H9 (cell line): ENCODE results near the gene RANBP17. TPM values are rescaled to one million over a fixed set of nuclear protein-coding genes. Genes with fewer than 3 reads are reported as not detected.

Experiments
- DNase-seq: peaks from one replicate; pipeline ENCODE4 v3.0.0-alpha.2; 2017
- H2AFZ ChIP-seq: one replicate; pipeline ENCODE4 v1.6.1; 2013; ENCODE audit warnings: mild to moderate bottlenecking, low read length, control low read depth, moderate library complexity
- H2AK5ac ChIP-seq: 2 replicates; pipeline ENCODE4 v1.6.1; 2013; ENCODE audit warnings: low read length, control low read depth, mixed read lengths; ENCODE audit not compliant: insufficient read length
- H2BK120ac ChIP-seq: one replicate; pipeline ENCODE4 v1.6.1; 2013; ENCODE audit warnings: low read depth, mild to moderate bottlenecking, low read length, control low read depth, inconsistent platforms; ENCODE audit not compliant: poor library complexity, severe bottlenecking
- H2BK12ac ChIP-seq: 2 replicates; pipeline ENCODE4 v1.6.1; 2013; ENCODE audit warnings: low read length, control low read depth, mixed read lengths, low read depth; ENCODE audit not compliant: insufficient read length
- H2BK15ac ChIP-seq: 2 replicates; pipeline ENCODE4 v1.6.1; 2013; ENCODE audit warnings: low read depth, low read length, control low read depth
- H2BK20ac ChIP-seq: one replicate; pipeline ENCODE4 v1.6.1; 2013; ENCODE audit warnings: low read depth, mild to moderate bottlenecking, low read length, control low read depth, inconsistent platforms; ENCODE audit not compliant: poor library complexity, severe bottlenecking
- H2BK5ac ChIP-seq: 2 replicates; pipeline ENCODE4 v1.6.1; 2013; ENCODE audit warnings: low read length, control low read depth, mixed read lengths; ENCODE audit not compliant: insufficient read length
- H3K14ac ChIP-seq: 2 replicates; pipeline ENCODE4 v1.6.1; 2013; ENCODE audit warnings: low read length, control low read depth; ENCODE audit not compliant: insufficient read depth
- H3K18ac ChIP-seq: 2 replicates; pipeline ENCODE4 v1.6.1; 2013; ENCODE audit warnings: low read depth, mild to moderate bottlenecking, mixed read lengths, low read length, control low read depth; ENCODE audit not compliant: insufficient read length
- H3K23ac ChIP-seq: 2 replicates; pipeline ENCODE4 v1.6.1; 2013; ENCODE audit warnings: low read length, control low read depth, mixed read lengths, low read depth; ENCODE audit not compliant: insufficient read length
- H3K23me2 ChIP-seq: 2 replicates; pipeline ENCODE4 v1.6.1; 2013; ENCODE audit warnings: low read depth, mild to moderate bottlenecking, mixed read lengths, low read length, control low read depth; ENCODE audit not compliant: insufficient read length, poor library complexity, severe bottlenecking
- H3K27ac ChIP-seq: 2 replicates; pipeline ENCODE4 v1.5.1; 2013; ENCODE audit warnings: low read length, control low read depth, mixed read lengths, low read depth; ENCODE audit not compliant: insufficient read length
- H3K27me3 ChIP-seq: 2 replicates; pipeline ENCODE4 v1.6.1; 2013; ENCODE audit warnings: low read length, control low read depth, inconsistent platforms; ENCODE audit not compliant: insufficient read depth
- H3K4ac ChIP-seq: 2 replicates; pipeline ENCODE4 v1.6.1; 2013; ENCODE audit warnings: low read depth, mild to moderate bottlenecking, control low read depth, inconsistent platforms, low read length, moderate library complexity
- H3K4me1 ChIP-seq: 2 replicates; pipeline ENCODE4 v1.6.1; 2013; ENCODE audit warnings: low read length, control low read depth, inconsistent platforms; ENCODE audit not compliant: insufficient read depth
- H3K4me2 ChIP-seq: 2 replicates; pipeline ENCODE4 v1.6.1; 2013; ENCODE audit warnings: low read length, control low read depth, mixed read lengths; ENCODE audit not compliant: insufficient read length, insufficient read depth
- H3K56ac ChIP-seq: 2 replicates; pipeline ENCODE4 v1.6.1; 2013; ENCODE audit warnings: low read depth, mild to moderate bottlenecking, mixed read lengths, low read length, control low read depth; ENCODE audit not compliant: insufficient read length
- H3K79me1 ChIP-seq: 2 replicates; pipeline ENCODE4 v1.6.1; 2013; ENCODE audit warnings: low read depth, mild to moderate bottlenecking, moderate library complexity, low read length, control low read depth, inconsistent platforms; ENCODE audit not compliant: insufficient read depth, poor library complexity, severe bottlenecking
- H3K79me2 ChIP-seq: 2 replicates; pipeline ENCODE4 v1.6.1; 2013; ENCODE audit warnings: low read length, control low read depth, inconsistent platforms; ENCODE audit not compliant: insufficient read depth
- H3K9ac ChIP-seq: 2 replicates; pipeline ENCODE4 v1.6.1; 2013; ENCODE audit warnings: low read length, control low read depth, mixed read lengths; ENCODE audit not compliant: insufficient read length; ENCODE audit errors: extremely low read depth
- H3K9me3 ChIP-seq: one replicate; pipeline ENCODE4 v1.6.1; 2013; ENCODE audit warnings: low read depth, low read length, inconsistent platforms; ENCODE audit not compliant: control insufficient read depth
- H3T11ph ChIP-seq: one replicate; pipeline ENCODE4 v1.6.1; 2013; ENCODE audit warnings: mild to moderate bottlenecking, low read length, control low read depth, inconsistent platforms
- H4K20me1 ChIP-seq: one replicate; pipeline ENCODE4 v1.6.1; 2013; ENCODE audit not compliant: control insufficient read depth, insufficient read length, insufficient read depth
- H4K5ac ChIP-seq: 2 replicates; pipeline ENCODE4 v1.6.1; 2013; ENCODE audit warnings: low read depth, mild to moderate bottlenecking, mixed read lengths, low read length, control low read depth; ENCODE audit not compliant: insufficient read length
- H4K8ac ChIP-seq: replicated peaks from 2 replicates; pipeline ENCODE4 v1.6.1; 2013; ENCODE audit warnings: low read length, control low read depth, mixed read lengths, low read depth; ENCODE audit not compliant: insufficient read length
- H4K91ac ChIP-seq: 2 replicates; pipeline ENCODE4 v1.6.1; 2013; ENCODE audit warnings: low read depth, mild to moderate bottlenecking, moderate library complexity, mixed read lengths, low read length, control low read depth; ENCODE audit not compliant: insufficient read length
- H3K27ac Mint-ChIP-seq, 3 experiments: 2 replicates in 2 of 3; 3 replicates in 1 of 3; pipeline ENCODE4 v1.8.0; 2020 to 2021; ENCODE audit warnings: mixed read lengths in 3 of 3, mild to moderate bottlenecking in 1 of 3, moderate library complexity in 1 of 3
- H3K27me3 Mint-ChIP-seq: 2 replicates; pipeline ENCODE4 v1.8.0; 2021; ENCODE audit warnings: low read depth, mild to moderate bottlenecking, moderate library complexity, mixed read lengths
- H3K36me3 Mint-ChIP-seq, 3 experiments: 2 replicates in 2 of 3; 3 replicates in 1 of 3; pipeline ENCODE4 v1.8.0; 2020 to 2021; ENCODE audit warnings: low read depth in 3 of 3, mixed read lengths in 3 of 3; ENCODE audit not compliant: insufficient read depth in 1 of 3
- H3K4me1 Mint-ChIP-seq, 2 experiments: 2 replicates each; pipeline ENCODE4 v1.8.0; 2020; ENCODE audit warnings: mixed read lengths in 2 of 2
- H3K4me3 Mint-ChIP-seq, 2 experiments: 2 replicates in 1 of 2; 3 replicates in 1 of 2; pipeline ENCODE4 v1.8.0; 2020 to 2021; ENCODE audit warnings: mild to moderate bottlenecking in 2 of 2, mixed read lengths in 2 of 2, moderate library complexity in 1 of 2
- H3K9me3 Mint-ChIP-seq, 2 experiments: 2 replicates in 1 of 2; 3 replicates in 1 of 2; pipeline ENCODE4 v1.8.0; 2020; ENCODE audit warnings: mild to moderate bottlenecking in 2 of 2, mixed read lengths in 2 of 2, moderate library complexity in 1 of 2
- WGBS: extraction: QIAGEN DNeasy Blood & Tissue Kit; methylation state at CpG from one replicate; pipeline ENCODE4 v1.1.7; 2013; ENCODE audit warnings: missing lambda C conversion rate, low lambda C conversion rate, mixed read lengths; ENCODE audit not compliant: insufficient read length; ENCODE audit errors: extremely low coverage; 5-methylcytosine and 5-hydroxymethylcytosine counted together
- total RNA-seq: library from RNA; stranded (reverse); gene quantifications from 2 replicates; pipeline ENCODE4 v1.2.1, GENCODE V29; 2021
- TF ChIP-seq, protein P1 (sequence below): fragments of 200-600 bp; sonication (generic); conservative IDR thresholded peaks from 3 replicates; pipeline ENCODE4 v1.8.0; 2021; ENCODE audit warnings: antibody characterized with exemption, mild to moderate bottlenecking

RANBP17 gene
- total RNA-seq, 1 experiment from 2014 or later, result 16.5 TPM

DNA sequence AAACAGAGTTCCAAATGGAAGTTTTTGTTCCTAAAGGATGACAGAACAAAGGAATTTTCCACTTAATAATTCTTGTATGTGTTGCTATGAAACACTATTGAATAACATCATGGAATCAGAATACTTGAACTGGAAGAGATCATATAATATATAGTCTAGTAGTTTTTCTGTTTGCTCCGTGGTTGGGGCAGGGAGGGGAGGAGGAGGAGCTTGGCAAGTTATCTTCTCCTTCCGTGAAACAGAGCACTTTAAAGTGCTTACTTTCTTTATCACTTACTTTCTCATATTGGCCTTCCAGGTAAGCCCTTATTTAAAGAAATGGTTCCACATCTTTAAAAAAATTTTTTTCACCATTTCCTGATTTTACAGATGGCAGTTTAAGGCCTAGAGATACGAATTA is 281.4 kb downstream of the RANBP17 start:
- Histone ChIP-seq H4K5ac (no peak overlapping the region), H2BK20ac (no peak overlapping the region), H3K56ac (no peak overlapping the region), H3K23me2 (no peaks in the 10 kb centered on the region), H3K14ac (no peak overlapping the region), H3K9me3 (no peaks in the 10 kb centered on the region), H3K9ac (no peak overlapping the region), H3K4ac (no peak overlapping the region), H3K79me1 (no peaks in the 10 kb centered on the region), H4K91ac (no peak overlapping the region), H2BK120ac (no peak overlapping the region), H3K79me2 (no peaks in the 10 kb centered on the region), H2AK5ac (no peak overlapping the region), H2AFZ (no peak overlapping the region), H4K20me1 (no peaks in the 10 kb centered on the region), H2BK12ac (no peak overlapping the region), H3K4me2 (no peak overlapping the region), H3K4me1 (0 out of 2 replicates have a peak, but pooled peaks cover 2% of the 10 kb centered on the region), H3K23ac (no peak overlapping the region), H3K18ac (no peak overlapping the region), H3T11ph (no peak overlapping the region), H3K27me3 (no peaks in the 10 kb centered on the region), H2BK5ac (no peak overlapping the region), H4K8ac (no peak overlapping the region), H3K27ac (no peak overlapping the region), H2BK15ac (no peak overlapping the region)
- Mint-ChIP-seq H3K27ac (no peak overlapping the region), H3K4me3 (no peak overlapping the region), H3K27me3 (no peaks in the 10 kb centered on the region), H3K4me1 (peaks cover 3 to 6% of the 10 kb centered on the region in 2 experiments; a peak in 1 of 4 replicates), H3K9me3 (no peaks in the 10 kb centered on the region), H3K36me3 (no peaks in the 10 kb centered on the region)
- no peak for DNase-seq
- TF ChIP-seq, protein P1, sequence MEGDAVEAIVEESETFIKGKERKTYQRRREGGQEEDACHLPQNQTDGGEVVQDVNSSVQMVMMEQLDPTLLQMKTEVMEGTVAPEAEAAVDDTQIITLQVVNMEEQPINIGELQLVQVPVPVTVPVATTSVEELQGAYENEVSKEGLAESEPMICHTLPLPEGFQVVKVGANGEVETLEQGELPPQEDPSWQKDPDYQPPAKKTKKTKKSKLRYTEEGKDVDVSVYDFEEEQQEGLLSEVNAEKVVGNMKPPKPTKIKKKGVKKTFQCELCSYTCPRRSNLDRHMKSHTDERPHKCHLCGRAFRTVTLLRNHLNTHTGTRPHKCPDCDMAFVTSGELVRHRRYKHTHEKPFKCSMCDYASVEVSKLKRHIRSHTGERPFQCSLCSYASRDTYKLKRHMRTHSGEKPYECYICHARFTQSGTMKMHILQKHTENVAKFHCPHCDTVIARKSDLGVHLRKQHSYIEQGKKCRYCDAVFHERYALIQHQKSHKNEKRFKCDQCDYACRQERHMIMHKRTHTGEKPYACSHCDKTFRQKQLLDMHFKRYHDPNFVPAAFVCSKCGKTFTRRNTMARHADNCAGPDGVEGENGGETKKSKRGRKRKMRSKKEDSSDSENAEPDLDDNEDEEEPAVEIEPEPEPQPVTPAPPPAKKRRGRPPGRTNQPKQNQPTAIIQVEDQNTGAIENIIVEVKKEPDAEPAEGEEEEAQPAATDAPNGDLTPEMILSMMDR, result no peak
- no CpG with 5 or more reads among the region's 3 CpGs for WGBS
